GM20431 (cell line): Measurements from ENCODE around the gene TLNRD1.

Experiments used
- in situ Hi-C: fragments of 300-500 bp; cut with MseI, MboI; formaldehyde crosslinking; loops from one replicate; pipeline ENCODE4 v1.15.0; 2020; ENCODE audit warnings: low sequenced_read_pairs; ENCODE audit not compliant: unreplicated experiment

TLNRD1 gene

GRCh38 chr15:81046290-81046689 is 45.6 kb downstream of the TLNRD1 start:
- in situ Hi-C loops = no loop called here

- in situ Hi-C loops = no loop called here
These were observed 47.2 kb downstream of the TLNRD1 start for GRCh38 chr15:81047928-81048327.

DNA sequence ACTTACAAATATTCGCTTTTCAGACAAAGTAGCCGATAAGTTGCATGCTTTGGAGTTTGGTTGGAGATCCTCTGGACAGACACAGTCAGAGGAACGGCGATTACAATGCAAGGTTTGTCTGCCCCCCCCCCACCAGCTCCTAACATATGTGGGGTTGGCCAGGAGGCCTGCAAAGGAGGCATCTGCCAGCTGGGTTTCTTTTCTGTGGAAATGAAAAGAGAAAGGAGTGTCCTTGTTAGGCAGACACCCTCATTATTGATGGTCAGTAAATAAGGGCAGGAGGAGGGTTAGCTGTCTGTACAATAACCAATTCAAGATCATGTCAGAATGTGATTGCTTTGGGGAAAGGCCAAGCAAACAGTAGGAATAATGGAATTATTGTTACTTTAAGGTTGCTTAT is 49.1 kb downstream of the TLNRD1 start:
- in situ Hi-C loops = no loop called here

DNA sequence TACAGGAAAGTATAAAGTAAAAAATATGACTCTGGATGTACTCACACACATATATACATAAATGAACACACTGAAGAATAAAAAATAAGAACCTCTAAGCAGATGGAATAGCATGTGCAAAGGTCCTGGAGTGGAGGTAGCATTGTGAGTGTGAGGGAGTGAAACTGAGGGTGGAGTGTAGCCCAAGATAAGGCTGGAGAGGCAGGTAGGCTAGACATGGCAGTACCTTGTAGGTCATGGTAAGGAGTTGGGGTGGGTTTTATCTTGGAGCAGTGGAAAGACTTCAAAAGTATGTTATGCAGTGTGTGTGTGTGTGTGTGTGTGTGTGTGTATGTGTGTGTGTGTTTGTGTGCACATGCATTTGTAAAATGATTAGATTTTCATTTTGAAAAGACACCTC is 49.5 kb downstream of the TLNRD1 start:
- in situ Hi-C loops = no loop called here

GRCh38 chr15:81050805-81051204 is 50.1 kb downstream of the TLNRD1 start:
- in situ Hi-C loops = no loop called here

GRCh38 chr15:81052046-81052445 is 51.3 kb downstream of the TLNRD1 start:
- in situ Hi-C loops = no loop called here

DNA sequence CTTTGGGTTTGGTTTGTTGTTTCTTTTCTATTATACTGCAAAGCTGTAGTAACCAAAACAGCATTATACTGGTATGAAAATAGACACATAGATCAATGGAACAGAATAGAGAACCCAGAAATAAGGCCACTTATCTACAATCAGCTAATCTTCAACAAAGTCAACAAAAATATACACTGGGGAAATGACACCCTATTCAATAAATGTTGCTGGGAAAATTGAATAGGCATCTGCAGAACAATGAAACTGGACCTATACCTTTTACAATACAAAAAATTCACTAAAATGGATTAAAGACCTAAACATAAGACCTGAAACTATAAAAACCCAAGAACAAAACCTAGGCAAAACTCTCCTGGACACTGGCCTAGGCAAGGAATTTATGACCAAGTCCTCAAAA is 52.9 kb downstream of the TLNRD1 start:
- in situ Hi-C loops = no loop called here

GRCh38 chr15:81054236-81054635 is 53.5 kb downstream of the TLNRD1 start:
- in situ Hi-C loops = no loop called here
